HG03342 (cell line): ENCODE measurements around the gene DLL1.

Experiments used
- ATAC-seq: cut with Tn5 transposase; IDR thresholded peaks from one replicate; pipeline ENCODE4 v1.9.1; 2021; ENCODE audit warnings: mild to moderate bottlenecking, moderate library complexity; ENCODE audit not compliant: unreplicated experiment

The DLL1 gene

GRCh38 chr6:170283212-170284081 lies 7.4 kb downstream of the DLL1 start:
- ATAC-seq: no peak

- ATAC-seq: no peak
Observed at GRCh38 chr6:170282512-170283158, 8.2 kb downstream of the DLL1 start.

DNA sequence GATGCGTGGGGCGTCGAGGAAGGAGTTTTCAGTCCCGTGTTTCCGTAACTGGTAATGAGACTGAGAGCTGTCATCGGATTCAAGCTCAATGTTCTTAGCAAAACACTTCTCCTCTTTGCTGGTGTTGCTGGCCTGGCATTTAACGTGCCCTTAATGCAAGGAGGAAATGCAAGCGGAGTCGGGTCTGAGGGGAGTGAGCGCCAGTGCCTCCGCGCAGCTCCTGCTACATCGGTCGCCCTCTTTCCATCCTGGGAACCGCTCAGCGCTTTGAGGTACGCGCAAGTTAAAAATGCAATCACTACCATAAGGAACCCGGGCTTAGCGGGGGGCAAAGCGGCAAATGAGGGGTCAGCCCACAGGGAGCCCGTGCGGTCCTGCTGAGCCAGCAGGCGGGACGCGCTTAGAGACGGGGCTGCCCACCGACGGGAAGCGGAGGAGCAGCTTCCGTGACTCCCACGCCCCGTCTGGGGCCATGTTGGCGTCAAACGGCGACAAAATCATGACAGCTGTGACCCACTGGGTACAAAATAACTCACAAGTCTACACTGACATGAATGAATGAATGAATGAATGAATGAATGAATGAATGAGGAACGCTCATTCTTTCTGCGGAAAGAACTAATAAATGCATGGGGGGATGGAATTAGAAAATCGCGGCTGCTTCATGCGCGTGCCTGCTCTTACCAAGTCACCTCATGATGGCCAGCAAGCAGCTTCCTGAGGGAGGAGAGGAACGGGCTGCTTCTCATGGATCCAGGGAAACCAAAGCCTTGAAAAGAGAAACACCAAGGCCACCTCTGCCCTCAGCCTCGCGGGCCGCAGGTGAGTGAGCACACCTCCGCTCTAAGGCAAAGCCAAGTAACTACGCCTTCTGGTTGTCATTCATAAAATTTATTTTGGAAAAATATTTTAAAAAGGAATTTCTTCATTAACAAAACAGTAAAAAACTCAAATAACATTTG lies 9.3 kb downstream of the DLL1 start:
- no peak for ATAC-seq

DNA sequence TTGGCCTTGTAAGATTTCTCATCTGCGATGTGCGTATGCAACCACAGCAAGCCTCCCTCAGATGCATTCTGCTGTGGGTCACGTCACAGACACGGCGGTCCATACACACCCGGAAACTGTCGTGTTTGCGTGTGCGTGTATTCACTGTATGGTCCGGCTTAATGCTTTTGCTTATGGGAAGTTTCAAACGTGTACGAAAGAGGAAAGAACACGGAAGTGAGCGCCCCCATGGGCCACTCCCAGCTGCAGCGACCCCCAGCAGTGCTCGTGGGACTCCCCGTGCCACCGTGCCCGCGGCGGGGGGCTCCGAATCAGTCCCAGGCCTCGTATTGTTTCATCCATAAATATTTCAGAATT lies 10.2 kb downstream of the DLL1 start:
- ATAC-seq: peak; percentile 14

DNA sequence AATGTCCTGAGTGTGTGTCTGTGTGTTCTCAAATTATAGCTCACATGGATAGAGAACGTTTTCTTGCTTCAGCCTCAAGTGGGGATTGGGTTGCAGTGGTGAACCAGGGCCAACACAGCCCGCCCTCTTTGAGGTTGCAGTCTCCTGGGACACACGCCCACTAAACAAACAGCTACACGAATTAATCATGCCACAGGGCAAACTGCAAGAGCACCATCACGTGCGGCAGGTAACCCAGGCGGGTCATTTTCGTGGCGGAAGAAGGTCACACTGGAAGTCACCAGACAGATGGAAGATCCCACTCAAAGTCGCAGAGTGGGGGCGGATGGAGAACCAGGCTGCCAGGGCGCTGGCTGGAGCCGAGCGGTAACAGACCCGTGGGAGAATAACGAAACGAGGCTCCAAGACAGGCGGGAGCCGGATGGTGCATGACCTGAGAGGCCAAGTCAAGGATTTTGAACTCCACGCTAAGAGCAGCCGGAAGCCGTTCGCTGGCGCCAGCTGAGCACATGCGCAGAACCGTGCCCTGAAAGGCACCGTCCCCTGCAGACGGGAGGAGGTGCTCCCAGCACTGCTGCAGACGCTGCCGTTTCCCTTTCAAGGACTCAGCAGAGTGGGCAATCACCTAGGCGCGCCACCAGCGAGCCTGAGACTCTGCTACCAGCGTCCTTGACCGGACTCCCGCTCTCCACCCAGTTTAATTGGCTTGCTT lies 10.7 kb downstream of the DLL1 start:
- ATAC-seq: peak; percentile 77

DNA sequence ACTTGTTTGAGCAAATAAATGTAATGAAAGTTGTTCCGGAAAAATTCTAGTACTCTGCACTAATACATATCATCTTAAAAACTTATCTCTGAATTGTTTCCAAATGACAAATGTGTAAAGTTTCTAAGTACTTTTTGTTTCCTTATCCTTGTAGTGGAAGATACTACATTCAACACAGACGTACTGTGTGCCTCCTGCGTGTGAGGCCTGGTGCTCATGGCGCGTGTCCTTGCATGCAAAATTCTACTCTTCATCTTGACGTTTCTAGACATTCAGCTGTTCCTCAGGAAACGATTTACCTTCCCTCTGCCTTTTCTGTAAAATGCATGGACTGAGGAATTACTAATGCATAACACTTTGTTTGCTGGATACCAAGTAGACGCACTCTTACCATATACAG lies 11.5 kb downstream of the DLL1 start:
- no peak for ATAC-seq

DNA sequence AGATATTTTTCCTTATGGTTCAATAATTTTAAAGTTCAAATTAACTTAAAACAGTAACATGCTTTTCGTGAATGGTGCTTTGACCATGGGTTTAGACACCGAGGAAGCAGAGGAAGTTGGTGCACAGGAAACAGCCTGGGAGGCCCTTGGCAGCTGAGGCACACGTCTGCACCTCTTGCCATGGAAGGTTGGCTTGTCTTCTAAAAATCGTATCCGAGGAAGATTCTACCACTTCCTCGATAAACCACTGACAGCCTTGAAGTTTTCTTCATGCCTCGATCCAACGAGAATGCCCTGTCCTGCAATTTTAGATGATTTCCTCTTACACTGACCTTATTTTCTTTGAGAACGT lies 12.2 kb downstream of the DLL1 start:
- ATAC-seq: no peak

DNA sequence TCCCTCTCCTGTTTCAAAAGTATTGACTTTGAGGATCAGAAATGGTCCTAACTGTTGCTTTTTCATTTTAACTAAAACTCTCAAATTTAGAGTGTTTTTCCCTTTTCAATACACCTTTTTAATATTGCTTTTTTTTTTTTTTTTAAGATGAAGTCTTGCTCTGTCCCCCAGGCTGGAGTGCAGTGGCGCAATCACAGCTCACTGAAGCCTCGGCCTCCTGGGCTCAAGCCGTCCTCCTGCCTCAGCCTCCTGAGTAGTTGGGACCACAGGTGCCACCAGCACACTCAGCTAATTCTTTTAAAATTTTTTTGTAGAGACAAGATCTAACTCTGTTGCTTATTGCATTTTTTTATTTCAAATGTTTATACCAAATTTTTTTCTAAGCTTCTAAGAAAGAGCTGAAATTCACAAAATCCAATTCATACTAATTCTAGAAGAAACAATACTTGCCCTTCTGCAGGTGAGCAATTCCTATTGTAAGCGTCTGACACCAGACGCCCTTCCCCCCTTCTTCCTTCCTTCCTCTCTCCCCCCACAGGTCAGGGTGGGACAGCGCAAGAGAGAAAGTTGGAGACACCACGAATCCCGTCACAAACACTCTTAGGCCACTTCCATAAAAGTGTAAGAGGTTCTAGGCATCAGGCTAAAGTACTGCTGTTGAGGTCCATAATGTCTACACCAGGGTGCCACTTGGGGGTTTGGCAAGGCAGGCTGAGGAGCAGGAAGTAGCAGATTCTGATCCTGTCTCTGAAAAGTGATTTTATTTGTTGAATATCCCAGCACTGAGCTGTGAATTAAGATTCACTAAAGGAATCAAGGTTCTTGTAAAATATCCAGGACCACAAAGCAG lies 12.8 kb downstream of the DLL1 start:
- no peak for ATAC-seq

- no peak for ATAC-seq
Observed at GRCh38 chr6:170276369-170277057, 14.4 kb downstream of the DLL1 start.

- ATAC-seq: no peak
Observed at GRCh38 chr6:170274713-170275560, 15.9 kb downstream of the DLL1 start.

- ATAC-seq: no peak
Observed at GRCh38 chr6:170273681-170274080, 17.2 kb downstream of the DLL1 start.

DNA sequence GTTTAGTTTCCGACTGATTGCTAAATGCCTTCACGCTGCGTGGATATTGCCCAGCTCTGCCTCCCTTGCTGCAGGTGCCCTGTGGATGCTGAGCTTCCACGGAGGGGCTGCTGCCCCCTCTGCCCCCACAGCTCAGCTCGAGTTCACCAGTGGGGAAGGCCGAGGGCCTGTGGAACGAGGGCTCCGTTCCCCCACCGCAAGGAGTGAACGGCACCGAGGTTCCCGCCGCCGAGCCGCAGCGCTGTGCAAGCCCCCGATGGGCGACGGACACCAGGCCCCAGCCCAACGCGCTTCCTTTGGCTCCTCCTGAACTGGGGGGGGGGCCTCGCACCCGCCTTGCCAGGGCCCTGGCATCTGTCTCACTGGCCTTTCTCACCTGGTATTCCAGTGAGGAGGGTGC lies 17.7 kb downstream of the DLL1 start:
- no peak for ATAC-seq

DNA sequence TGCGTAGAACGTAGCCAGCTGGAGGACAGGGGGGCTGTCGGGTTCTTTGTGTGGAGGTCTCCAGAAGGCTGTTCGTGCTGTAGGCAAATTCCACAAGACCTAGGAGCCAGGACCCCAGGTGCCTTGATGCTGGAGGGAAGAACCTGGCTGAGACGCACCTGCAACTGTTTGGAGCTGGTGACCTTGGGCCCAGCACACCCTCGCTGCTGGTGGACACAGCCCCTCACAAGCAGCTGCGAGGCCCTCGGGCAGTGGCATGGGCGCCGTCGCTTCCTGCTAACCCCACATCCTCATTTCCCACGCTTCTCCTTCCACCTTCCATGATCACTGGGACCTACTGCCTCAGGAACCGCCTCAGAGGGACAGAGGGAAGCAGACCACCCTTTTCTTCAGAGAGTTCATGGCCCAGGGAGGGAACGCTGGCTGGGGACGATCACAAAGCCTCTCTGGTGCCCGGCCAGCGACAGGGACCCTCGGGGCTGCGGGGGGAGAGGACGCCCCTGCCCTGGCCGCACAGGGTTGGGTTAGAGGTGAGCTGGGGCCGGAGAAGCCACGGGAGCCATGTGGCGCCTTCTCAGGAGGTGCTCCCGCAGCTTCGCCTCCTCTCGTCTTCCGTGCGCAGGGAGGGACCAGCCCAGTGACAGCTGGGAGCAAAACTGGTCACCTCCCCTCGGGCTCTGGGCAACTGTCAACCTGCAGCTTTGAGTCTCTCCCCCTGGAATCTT lies 18.4 kb downstream of the DLL1 start:
- no peak for ATAC-seq

DNA sequence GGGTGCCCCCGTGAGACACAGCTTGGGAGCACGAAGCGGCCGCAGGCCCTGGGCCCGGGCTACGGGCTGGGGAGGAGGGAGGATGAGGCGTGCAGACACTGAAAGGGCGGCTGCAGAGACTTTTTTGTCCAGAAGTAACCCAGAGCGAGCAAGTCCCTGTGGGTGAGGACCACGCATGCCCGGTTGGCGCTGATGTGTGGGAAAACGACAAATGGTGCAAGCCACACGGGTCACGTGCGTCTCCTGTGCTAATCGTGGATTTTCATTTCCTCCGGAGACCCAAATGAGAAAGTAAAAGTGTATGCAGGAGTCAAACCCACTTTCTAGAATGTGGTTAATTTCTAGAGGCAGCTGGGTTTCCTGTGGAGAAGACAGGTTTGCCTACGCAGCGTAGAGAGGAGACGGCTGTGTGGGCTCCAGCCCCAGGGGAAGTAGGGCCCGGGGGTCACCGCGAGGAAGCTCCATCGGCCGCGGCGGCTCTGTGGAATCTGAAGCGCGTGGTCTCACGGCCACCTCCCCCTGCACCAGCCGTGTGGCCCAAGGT lies 19.0 kb downstream of the DLL1 start:
- ATAC-seq: peak; percentile 95

DNA sequence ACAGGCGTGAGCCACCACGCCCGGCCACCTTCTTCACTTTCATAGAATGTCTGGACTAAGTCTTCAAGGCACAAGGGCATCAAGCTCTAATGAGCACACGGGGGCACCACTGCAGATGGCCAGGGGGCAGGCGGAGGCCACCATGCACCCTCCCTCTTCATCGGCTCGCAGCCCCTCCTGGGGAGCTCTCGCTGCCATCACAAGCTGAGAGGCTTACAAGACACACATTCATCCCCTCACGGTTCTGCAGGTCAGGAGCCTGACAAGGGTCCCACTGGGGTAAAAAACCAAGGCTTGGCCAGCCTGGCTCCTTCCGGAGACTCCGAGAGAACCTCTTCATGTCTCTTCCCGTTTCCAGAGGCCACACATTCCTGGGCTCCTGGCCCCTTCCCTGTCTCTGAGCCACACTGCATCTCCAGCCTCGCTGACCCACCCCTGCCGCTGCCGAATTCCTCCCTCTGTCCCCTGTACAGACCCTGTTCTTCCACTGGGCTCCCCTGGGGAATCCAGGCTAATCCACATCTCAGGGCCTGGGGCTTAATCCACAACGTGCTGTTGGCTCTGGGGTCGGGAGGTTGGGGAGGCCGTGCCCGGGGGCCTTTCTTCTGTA lies 19.8 kb downstream of the DLL1 start:
- no peak for ATAC-seq

DNA sequence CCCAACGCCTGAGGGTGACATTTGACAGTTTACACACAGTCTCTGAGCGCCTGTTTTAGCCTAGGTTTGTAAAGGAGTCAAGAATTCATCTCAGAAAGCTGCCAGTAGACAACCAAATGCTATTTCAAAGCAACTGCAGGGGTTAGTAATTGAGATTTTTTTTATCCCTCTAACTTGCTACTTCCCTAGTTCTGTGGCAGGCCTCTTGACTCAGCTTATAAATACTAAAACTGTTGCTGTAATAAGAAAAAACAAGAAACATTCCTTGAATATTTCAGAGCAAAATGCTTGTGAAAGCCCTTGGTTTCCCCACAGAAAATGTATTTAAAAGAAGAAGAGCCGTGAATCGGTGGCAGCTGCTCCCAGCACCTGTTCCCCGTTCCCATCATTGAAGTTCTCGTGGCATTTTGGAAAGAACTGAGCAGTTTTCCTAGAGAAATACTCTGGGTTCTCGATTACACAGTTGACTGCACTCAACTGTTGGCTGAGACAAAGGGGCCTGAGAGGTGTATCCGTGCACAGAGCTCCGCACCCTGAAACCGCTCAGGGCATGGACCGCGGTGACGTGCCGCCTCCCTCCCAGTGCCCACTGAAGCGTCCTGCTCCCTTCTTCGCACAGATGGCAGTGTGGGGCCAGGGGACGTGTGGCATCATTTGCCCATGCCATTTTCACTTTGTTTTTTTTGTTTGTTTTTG lies 20.9 kb downstream of the DLL1 start:
- ATAC-seq: no peak
